ENCODE data around the gene CCDC24.

DNA sequence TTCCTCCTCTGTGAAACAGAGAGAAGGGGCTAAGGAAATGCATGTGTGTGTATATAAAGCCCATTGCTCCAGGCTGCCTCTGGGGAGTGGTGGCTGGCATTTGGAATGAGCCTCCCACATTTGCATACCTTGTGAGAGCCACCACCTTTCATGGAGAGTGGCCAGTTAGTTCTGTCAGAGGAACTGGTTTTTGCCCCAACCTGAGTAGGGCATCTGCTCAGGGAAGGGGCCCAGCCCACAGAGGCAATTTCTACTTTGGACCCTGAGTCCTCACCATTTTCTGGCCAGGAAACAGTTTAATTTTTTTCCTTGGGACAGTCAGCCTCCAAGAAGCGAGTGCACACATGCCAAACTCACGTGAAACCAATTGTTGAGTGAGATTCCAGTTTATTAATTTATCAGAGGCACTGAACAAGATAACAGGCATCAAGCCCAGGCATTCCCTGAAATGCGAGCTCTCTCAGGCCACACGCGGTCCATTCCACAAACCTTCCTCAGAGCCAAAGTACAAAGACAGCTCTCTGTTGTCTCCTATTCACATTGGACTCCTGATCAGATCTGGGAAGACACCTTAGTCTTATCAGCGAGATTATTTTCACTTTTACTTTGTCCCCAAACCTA is 40.9 kb downstream of the CCDC24 start:
- TF ChIP-seq POLR2AphosphoS5 (IDR thresholded peaks at IDR 0.05; ENCODE audit: insufficient read depth, low read depth, low read length) (no peak), POLR2A (IDR thresholded peaks at IDR 0.05; ENCODE audit: low read depth, low read length) (no peak), EZH2 (IDR thresholded peaks at IDR 0.05; ENCODE audit: borderline replicate concordance, low read depth, low read length, severe bottlenecking) (no peak), GATA2 (IDR thresholded peaks at IDR 0.05; ENCODE audit: insufficient read depth, insufficient read length, low read depth, low read length) (no peak), JUN (IDR thresholded peaks at IDR 0.05; ENCODE audit: borderline replicate concordance, insufficient read depth, insufficient read length, low read depth) (no peak), FOS (IDR thresholded peaks at IDR 0.05; ENCODE audit: borderline replicate concordance, insufficient read depth, low read length) (no peak), MYC (IDR thresholded peaks at IDR 0.05; ENCODE audit: low read depth, low read length) (no peak)
- TF ChIP-seq, protein P1, sequence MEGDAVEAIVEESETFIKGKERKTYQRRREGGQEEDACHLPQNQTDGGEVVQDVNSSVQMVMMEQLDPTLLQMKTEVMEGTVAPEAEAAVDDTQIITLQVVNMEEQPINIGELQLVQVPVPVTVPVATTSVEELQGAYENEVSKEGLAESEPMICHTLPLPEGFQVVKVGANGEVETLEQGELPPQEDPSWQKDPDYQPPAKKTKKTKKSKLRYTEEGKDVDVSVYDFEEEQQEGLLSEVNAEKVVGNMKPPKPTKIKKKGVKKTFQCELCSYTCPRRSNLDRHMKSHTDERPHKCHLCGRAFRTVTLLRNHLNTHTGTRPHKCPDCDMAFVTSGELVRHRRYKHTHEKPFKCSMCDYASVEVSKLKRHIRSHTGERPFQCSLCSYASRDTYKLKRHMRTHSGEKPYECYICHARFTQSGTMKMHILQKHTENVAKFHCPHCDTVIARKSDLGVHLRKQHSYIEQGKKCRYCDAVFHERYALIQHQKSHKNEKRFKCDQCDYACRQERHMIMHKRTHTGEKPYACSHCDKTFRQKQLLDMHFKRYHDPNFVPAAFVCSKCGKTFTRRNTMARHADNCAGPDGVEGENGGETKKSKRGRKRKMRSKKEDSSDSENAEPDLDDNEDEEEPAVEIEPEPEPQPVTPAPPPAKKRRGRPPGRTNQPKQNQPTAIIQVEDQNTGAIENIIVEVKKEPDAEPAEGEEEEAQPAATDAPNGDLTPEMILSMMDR (IDR thresholded peaks at IDR 0.05; ENCODE audit: extremely low read depth in 1 of 2, insufficient read depth in 1 of 2, low read depth in 1 of 2, low read length in 2 of 2), result no peak
- TF ChIP-seq, protein P2, sequence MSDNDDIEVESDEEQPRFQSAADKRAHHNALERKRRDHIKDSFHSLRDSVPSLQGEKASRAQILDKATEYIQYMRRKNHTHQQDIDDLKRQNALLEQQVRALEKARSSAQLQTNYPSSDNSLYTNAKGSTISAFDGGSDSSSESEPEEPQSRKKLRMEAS (IDR thresholded peaks at IDR 0.05; ENCODE audit: insufficient read depth, insufficient read length), result no peak

All from endothelial cell of umbilical vein (primary cell).